ENCODE results near the gene CCSAP.

- TF ChIP-seq ZXDB (tag by site-specific recombination; IDR thresholded peaks at IDR 0.05) = no peak
- TF ChIP-seq ZNF266 (tag by site-specific recombination; IDR thresholded peaks at IDR 0.05; ENCODE audit: low read depth) = no peak
- TF ChIP-seq ZNF121 (tag by site-specific recombination; IDR thresholded peaks at IDR 0.05) = no peak
- no peak for TF ChIP-seq ZBTB17 (tag by site-specific recombination; IDR thresholded peaks at IDR 0.05)
- no peak for TF ChIP-seq CTCF (tag by site-specific recombination; IDR thresholded peaks at IDR 0.05)
- no peak for TF ChIP-seq ZNF518A (tag by site-specific recombination; conservative IDR thresholded peaks at IDR 0.05; ENCODE audit: low read depth)
Observed at GRCh38 chr1:229334716-229335115, 8.1 kb downstream of the CCSAP start.
